HCT116 (cell line): ENCODE measurements around the gene AKT3. TPM values are rescaled to one million over a fixed set of nuclear protein-coding genes. Genes with fewer than 3 reads are reported as not detected.

Experiments
- ATAC-seq: fragments of 200-7000 bp; cut with Tn5 transposase; 2 replicates; pipeline ENCODE4 v1.9.1; 2020; ENCODE audit warnings: mild to moderate bottlenecking, moderate library complexity
- BruUV-seq: library from RNA; stranded (reverse); fragments of 400-500 nt; replicated peaks from 2 replicates; lab custom pipeline; 2021; lab: Mats Ljungman, UMichigan
- CTCF ChIA-PET: fragments of 300-600 bp; sonication (Branson Sonifier 250); formaldehyde crosslinking; loops from one replicate; lab custom pipeline; 2021; ENCODE audit warnings: antibody characterized with exemption; lab: Charles Lee
- POLR2A ChIA-PET: fragments of 300-600, 350-600 bp; sonication (Branson Sonifier 250); formaldehyde crosslinking; loops from one replicate; lab custom pipeline; 2021; ENCODE audit warnings: antibody characterized with exemption; lab: Charles Lee
- RAD21 ChIA-PET, 2 experiments: fragments of 300-600 bp; sonication (Branson Sonifier 250); formaldehyde crosslinking; loops; one replicate each; lab custom pipeline; 2023; ENCODE audit warnings: low total read pairs in 2 of 2; ENCODE audit not compliant: uncharacterized antibody in 2 of 2, unreplicated experiment in 2 of 2, low non-redundant PET in 1 of 2; lab: Charles Lee
- DNase-seq: peaks from one replicate; pipeline ENCODE4 v3.0.0-alpha.2; 2010; ENCODE audit warnings: low read depth, low spot score
- H2AFZ ChIP-seq: fragments of 200-600 bp; shearing (Covaris generic), sonication (generic); 2 replicates; pipeline ENCODE4 v1.6.1; 2017; ENCODE audit warnings: low read depth, mixed run types, mixed read lengths, antibody characterized with exemption, low read length; ENCODE audit not compliant: poor library complexity, severe bottlenecking
- H3K27ac ChIP-seq: 2 replicates; pipeline ENCODE4 v1.5.1; 2012; ENCODE audit warnings: low read depth, low read length
- H3K27me3 ChIP-seq: fragments of 200-600 bp; sonication (generic); 2 replicates; pipeline ENCODE4 v1.6.1; 2016; ENCODE audit warnings: mixed run types, low read length, mixed read lengths; ENCODE audit not compliant: insufficient read depth
- H3K36me3 ChIP-seq, 2 experiments: fragments of 200-500 bp in 1 of 2; fragments of 200-600 bp in 1 of 2; sonication (Bioruptor generic) in 1 of 2; sonication (generic) in 1 of 2; 2 replicates each; pipeline versions ENCODE4 v1.5.1 to v1.6.1; 2014 to 2016; ENCODE audit warnings: low read length in 2 of 2, inconsistent platforms in 1 of 2, mixed read lengths in 1 of 2, mixed run types in 1 of 2; ENCODE audit not compliant: insufficient read depth in 2 of 2, control insufficient read depth in 1 of 2
- H3K4me1 ChIP-seq, 2 experiments: fragments of 200-600 bp in 1 of 2; sonication (generic) in 1 of 2; 2 replicates each; pipeline versions ENCODE4 v1.5.1 to v1.6.1; 2012 to 2017; ENCODE audit warnings: low read length in 2 of 2, inconsistent platforms in 1 of 2, mild to moderate bottlenecking in 1 of 2, mixed read lengths in 1 of 2, mixed run types in 1 of 2, moderate library complexity in 1 of 2; ENCODE audit not compliant: insufficient read depth in 2 of 2, control insufficient read depth in 1 of 2
- H3K4me2 ChIP-seq: fragments of 200-600 bp; sonication (generic); 2 replicates; pipeline ENCODE4 v1.6.1; 2017; ENCODE audit warnings: mixed run types, low read length, mixed read lengths
- H3K4me3 ChIP-seq, 2 experiments: fragments of 200-600 bp in 1 of 2; sonication (generic) in 1 of 2; replicated peaks in 1 of 2; 2 replicates each; pipeline ENCODE4 v1.5.1; 2011 to 2016; ENCODE audit warnings: low read length in 2 of 2, control low read depth in 1 of 2, low read depth in 1 of 2, mild to moderate bottlenecking in 1 of 2, mixed read lengths in 1 of 2, mixed run types in 1 of 2
- H3K79me2 ChIP-seq: fragments of 200-600 bp; sonication (generic); 2 replicates; pipeline ENCODE4 v1.6.1; 2017; ENCODE audit warnings: mild to moderate bottlenecking, mixed run types, low read length, moderate library complexity, mixed read lengths; ENCODE audit not compliant: insufficient read depth
- H3K9ac ChIP-seq: fragments of 200-600 bp; sonication (generic); 2 replicates; pipeline ENCODE4 v1.6.1; 2016; ENCODE audit warnings: low read length, mixed read lengths
- H3K9me2 ChIP-seq: fragments of 200-600 bp; sonication (generic), shearing (Covaris generic); 2 replicates; pipeline ENCODE4 v1.6.1; 2017; ENCODE audit warnings: mixed run types, mild to moderate bottlenecking, moderate library complexity; ENCODE audit not compliant: insufficient read depth
- H3K9me3 ChIP-seq, 2 experiments: fragments of 200-500 bp in 1 of 2; fragments of 200-600 bp in 1 of 2; sonication (Bioruptor generic) in 1 of 2; sonication (generic) in 1 of 2; 2 replicates each; pipeline ENCODE4 v1.6.1; 2014 to 2017; ENCODE audit warnings: low read length in 2 of 2, mixed read lengths in 2 of 2, inconsistent platforms in 1 of 2, low read depth in 1 of 2, mild to moderate bottlenecking in 1 of 2, mixed run types in 1 of 2, moderate library complexity in 1 of 2; ENCODE audit not compliant: control insufficient read depth in 1 of 2, insufficient read depth in 1 of 2
- H4K20me1 ChIP-seq: fragments of 200-600 bp; sonication (generic), shearing (Covaris generic); 2 replicates; pipeline ENCODE4 v1.6.1; 2017; ENCODE audit warnings: mixed run types, mild to moderate bottlenecking, moderate library complexity; ENCODE audit not compliant: insufficient read depth
- ATF3 ChIP-seq: IDR thresholded peaks from 2 replicates; pipeline ENCODE4 v1.6.1; 2012
- CEBPB ChIP-seq: IDR thresholded peaks from 2 replicates; pipeline ENCODE4 v1.6.1; 2012; ENCODE audit warnings: low read depth
- CTCF ChIP-seq, 3 experiments: fragments of 200-600 bp in 1 of 3; sonication (generic) in 1 of 3; IDR thresholded peaks in 2 of 3; conservative IDR thresholded peaks in 1 of 3; 2 replicates each; pipeline ENCODE4 v1.5.1; 2012 to 2017; ENCODE audit warnings: low read depth in 2 of 3, low read length in 2 of 3, antibody characterized with exemption in 1 of 3, borderline replicate concordance in 1 of 3, control low read depth in 1 of 3, mild to moderate bottlenecking in 1 of 3, mixed read lengths in 1 of 3, mixed run types in 1 of 3, moderate library complexity in 1 of 3; ENCODE audit not compliant: insufficient read depth in 1 of 3
- EGR1 ChIP-seq: IDR thresholded peaks from 2 replicates; pipeline ENCODE4 v1.6.1; 2012; ENCODE audit warnings: low read depth
- ELF1 ChIP-seq: IDR thresholded peaks from 2 replicates; pipeline ENCODE4 v1.6.1; 2012; ENCODE audit warnings: low read depth, borderline replicate concordance
- EZH2 ChIP-seq: fragments of 200-600 bp; sonication (generic); IDR thresholded peaks from 2 replicates; pipeline ENCODE4 v1.6.1; 2017; ENCODE audit warnings: antibody characterized with exemption, mixed run types
- FOSL1 ChIP-seq: IDR thresholded peaks from 2 replicates; pipeline ENCODE4 v1.6.1; 2012; ENCODE audit warnings: low read depth
- REST ChIP-seq: IDR thresholded peaks from 2 replicates; pipeline ENCODE4 v1.6.1; 2012; ENCODE audit warnings: low read depth
- SP1 ChIP-seq: IDR thresholded peaks from 2 replicates; pipeline ENCODE4 v1.6.1; 2012; ENCODE audit warnings: low read depth
- SRF ChIP-seq: IDR thresholded peaks from 2 replicates; pipeline ENCODE4 v1.6.1; 2012; ENCODE audit warnings: low read depth
- YY1 ChIP-seq: IDR thresholded peaks from 2 replicates; pipeline ENCODE4 v1.6.1; 2011; ENCODE audit warnings: low read length, low read depth, moderate library complexity, mild to moderate bottlenecking; ENCODE audit not compliant: insufficient replicate concordance; ENCODE audit errors: extremely low read depth
- ZBTB33 ChIP-seq: IDR thresholded peaks from 2 replicates; pipeline ENCODE4 v1.6.1; 2011; ENCODE audit warnings: mild to moderate bottlenecking, low read length, moderate library complexity; ENCODE audit not compliant: insufficient replicate concordance; ENCODE audit errors: extremely low read depth
- ZFX ChIP-seq: fragments of 450-650 bp; IDR thresholded peaks from 2 replicates; pipeline ENCODE4 v1.6.1; 2017
- intact Hi-C: fragments of 100-400 bp; cut with micrococcal nuclease; formaldehyde crosslinking; loops from 2 replicates; pipeline ENCODE4 v1.10.0; 2022
- total RNA-seq: library from RNA; stranded (reverse); gene quantifications from one replicate; pipeline ENCODE4 v1.2.1, GENCODE V29; 2021; ENCODE audit not compliant: unreplicated experiment

Gene AKT3
- total RNA-seq, 1 experiment from 2014 or later = 0.49 TPM

GRCh38 chr1:243525085-243525487, 325.0 kb downstream of the AKT3 start:
- no peak for ATAC-seq
- H3K27ac ChIP-seq = no peak overlapping the region
- no peak overlapping the region for H3K9ac ChIP-seq
- no peaks in the 10 kb centered on the region for H4K20me1 ChIP-seq
- CTCF ChIA-PET = no interaction called here
- TF ChIP-seq FOSL1 = 0 out of 2 replicates have a peak, but pooled peaks have one; percentile 12
- no peak for TF ChIP-seq SP1
- no peak for TF ChIP-seq EGR1
- TF ChIP-seq ELF1 = no peak
- RAD21 ChIA-PET = no interaction called here
- no peaks in the 10 kb centered on the region for H3K27me3 ChIP-seq
- intact Hi-C loops = no loop called here
- no peaks in the 10 kb centered on the region for H3K9me2 ChIP-seq
- H3K4me2 ChIP-seq = peak overlapping the region; percentile 20
- H3K9me3 ChIP-seq = no peaks in the 10 kb centered on the region
- no peaks in the 10 kb centered on the region for H3K36me3 ChIP-seq
- BruUV-seq = no TSS peak
- no peak overlapping the region for H2AFZ ChIP-seq
- POLR2A ChIA-PET = no interaction called here
- no peaks in the 10 kb centered on the region for H3K79me2 ChIP-seq
- H3K4me3 ChIP-seq = no peak overlapping the region
- DNase-seq = no peak
- H3K4me1 ChIP-seq = peaks cover 0 to 11% of the 10 kb centered on the region in 2 experiments; a peak in 3 of 4 replicates

- no peaks in the 10 kb centered on the region for H4K20me1 ChIP-seq
- no peaks in the 10 kb centered on the region for H3K36me3 ChIP-seq
- H3K27me3 ChIP-seq = no peaks in the 10 kb centered on the region
- no TSS peak for BruUV-seq
- no peaks in the 10 kb centered on the region for H3K9me2 ChIP-seq
- ChIA-PET RAD21 (no interaction called here), CTCF (no interaction called here), POLR2A (no interaction called here)
- intact Hi-C loops = no loop called here
- peaks cover 0 to 11% of the 10 kb centered on the region in 2 experiments; a peak in 3 of 4 replicates for H3K4me1 ChIP-seq
- no peak overlapping the region for H3K27ac ChIP-seq
- H3K4me2 ChIP-seq = no peak overlapping the region
- no peak for DNase-seq
- no peaks in the 10 kb centered on the region for H3K79me2 ChIP-seq
- no peaks in the 10 kb centered on the region for H3K9me3 ChIP-seq
- ATAC-seq = no peak
- no peak overlapping the region for H3K4me3 ChIP-seq
- no peak overlapping the region for H2AFZ ChIP-seq
- no peak overlapping the region for H3K9ac ChIP-seq
- TF ChIP-seq ZBTB33 (no peak), ZFX (no peak), EGR1 (no peak), SRF (no peak), FOSL1 (no peak), EZH2 (no peak), CEBPB (no peak), REST (no peak), CTCF (IDR thresholded peaks at IDR 0.05 in 2 of 3, conservative IDR thresholded peaks at IDR 0.05 in 1 of 3; ENCODE audit: borderline replicate concordance in 1 of 3, insufficient read depth in 1 of 3, low read depth in 2 of 3, low read length in 2 of 3) (no peak), YY1 (no peak), ATF3 (no peak), ELF1 (no peak)
Measured at GRCh38 chr1:243523766-243524165, 326.3 kb downstream of the AKT3 start.
